ENCODE data around the gene INPP5F.
A peak's percentile ranks its signal among the peaks of the same experiment; 100 is the strongest.

INPP5F gene

DNA sequence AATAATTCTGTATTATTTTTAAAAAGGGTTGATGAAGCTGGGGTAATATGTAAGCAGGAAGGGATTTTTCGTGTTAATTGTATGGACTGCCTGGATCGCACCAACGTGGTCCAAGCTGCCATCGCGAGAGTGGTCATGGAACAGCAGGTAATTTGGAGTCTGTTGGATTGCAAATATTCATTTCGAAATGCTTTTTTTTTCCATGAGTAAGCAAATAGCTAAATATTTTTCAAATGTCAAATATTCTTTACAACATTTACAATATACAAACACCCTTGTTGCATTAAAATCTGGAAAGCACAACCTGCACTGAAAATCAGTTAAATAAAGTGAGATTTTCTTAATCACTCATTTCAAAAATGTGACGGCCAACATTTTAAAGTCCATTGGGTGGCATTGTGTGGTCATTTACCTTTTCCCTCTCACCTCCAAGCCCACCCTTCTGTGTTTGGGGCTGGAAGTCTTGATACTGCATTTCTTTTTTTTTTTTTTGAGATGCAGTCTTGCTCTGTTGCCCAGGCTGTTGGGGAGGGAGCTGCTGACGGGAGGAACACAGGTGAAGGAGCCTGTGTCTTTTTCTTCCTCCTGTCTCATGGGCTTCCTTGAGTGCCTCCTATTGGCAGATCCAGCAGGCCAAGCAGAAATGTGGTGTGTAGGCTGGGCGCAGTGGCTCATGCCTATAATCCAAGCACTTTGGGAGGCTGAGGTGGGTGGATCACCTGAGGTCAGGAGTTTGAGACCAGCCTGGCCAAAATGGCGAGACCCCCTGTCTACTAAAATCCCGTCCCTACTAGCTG is 80.7 kb downstream of the INPP5F start:
- no peak overlapping the region for H3K4ac ChIP-seq (ENCODE audit: low read depth, low read length)
- H3K23ac ChIP-seq (ENCODE audit: low read length): no peak overlapping the region
- no peak overlapping the region for H4K8ac ChIP-seq (ENCODE audit: low read depth, low read length)
- H3K9ac ChIP-seq (ENCODE audit: low read length): no peak overlapping the region
- H3K9me3 ChIP-seq (ENCODE audit: insufficient read depth, low read depth, low read length): no peaks in the 10 kb centered on the region
- DNase-seq: no peak
- no peak overlapping the region for H3K4me3 ChIP-seq (ENCODE audit: low read depth, low read length)
- no peak overlapping the region for H2BK12ac ChIP-seq (ENCODE audit: low read length)
- H3K36me3 ChIP-seq (ENCODE audit: control insufficient read depth in 1 of 2, insufficient read depth in 2 of 2, low read length in 2 of 2): peaks cover 7 to 8% of the 10 kb centered on the region in 2 experiments
- no CpG with 5 or more reads among the region's 11 CpGs for WGBS (ENCODE audit: extremely low coverage, insufficient coverage, insufficient read length)
- H3K18ac ChIP-seq (ENCODE audit: low read length): no peak overlapping the region
- H3K4me1 ChIP-seq (ENCODE audit: control insufficient read depth in 1 of 2, insufficient read depth in 2 of 2, low read length in 2 of 2): no peaks in the 10 kb centered on the region
- H4K12ac ChIP-seq (ENCODE audit: low read depth, low read length): no peak overlapping the region
- no peak overlapping the region for H3K14ac ChIP-seq (ENCODE audit: low read length)
- no peaks in the 10 kb centered on the region for H3K79me2 ChIP-seq (ENCODE audit: control insufficient read depth, insufficient read depth, low read length, poor library complexity)
- no peaks in the 10 kb centered on the region for H3K27me3 ChIP-seq (ENCODE audit: insufficient read depth, low read length)
- H2AFZ ChIP-seq (ENCODE audit: insufficient read depth, low read length, poor library complexity): no peak overlapping the region
- H3K4me2 ChIP-seq (ENCODE audit: low read length): no peak overlapping the region
- no peak overlapping the region for H4K91ac ChIP-seq (ENCODE audit: low read depth, low read length)
- no peak overlapping the region for H2AK5ac ChIP-seq (ENCODE audit: low read length)
- no peak overlapping the region for H2BK120ac ChIP-seq (ENCODE audit: insufficient read depth, low read length, poor library complexity)
- no peak overlapping the region for H3K27ac ChIP-seq (ENCODE audit: low read depth, low read length)
- H3K79me1 ChIP-seq (ENCODE audit: low read length): no peaks in the 10 kb centered on the region
- H2BK5ac ChIP-seq (ENCODE audit: low read depth, low read length, poor library complexity): no peak overlapping the region

DNA sequence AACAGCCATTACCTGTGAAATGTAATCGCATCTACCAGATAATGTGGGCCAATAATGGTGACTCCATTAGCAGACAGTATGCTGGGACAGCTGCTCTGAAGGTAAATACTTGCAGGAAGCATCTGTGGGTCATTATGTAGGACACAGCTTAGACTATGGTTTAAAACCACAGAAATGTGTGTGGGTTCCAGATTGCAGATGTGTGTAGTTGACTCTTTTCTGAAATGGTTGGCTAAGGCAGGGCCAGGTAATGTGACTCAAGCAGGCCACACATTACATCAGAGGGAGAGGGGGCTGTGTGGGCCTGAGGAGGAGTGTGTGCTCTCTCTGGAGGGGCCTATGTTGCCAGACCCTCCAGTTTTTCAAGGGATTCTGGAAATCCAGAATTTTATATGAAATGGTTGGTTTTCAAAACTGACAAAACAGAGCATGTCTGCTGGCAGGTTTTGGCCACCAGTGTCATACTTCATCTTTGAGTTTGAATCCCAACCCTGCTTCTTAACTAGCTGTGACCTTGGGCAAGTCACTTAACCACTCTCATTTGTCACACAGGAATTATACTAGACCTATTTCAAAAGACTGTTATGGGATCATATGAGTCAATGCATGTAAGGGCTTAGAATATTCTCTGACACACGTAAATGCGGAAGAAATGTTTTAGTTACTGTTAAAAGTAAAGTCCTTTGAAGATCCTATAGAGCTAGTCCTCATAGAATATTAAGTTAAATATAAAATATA is 82.3 kb downstream of the INPP5F start:
- Histone ChIP-seq H2BK12ac (ENCODE audit: low read length) (no peak overlapping the region), H2AK5ac (ENCODE audit: low read length) (no peak overlapping the region), H2AFZ (ENCODE audit: insufficient read depth, low read length, poor library complexity) (no peak overlapping the region), H3K9me3 (ENCODE audit: insufficient read depth, low read depth, low read length) (no peaks in the 10 kb centered on the region), H3K18ac (ENCODE audit: low read length) (no peak overlapping the region), H4K8ac (ENCODE audit: low read depth, low read length) (no peak overlapping the region), H3K14ac (ENCODE audit: low read length) (no peak overlapping the region), H3K4me1 (ENCODE audit: control insufficient read depth in 1 of 2, insufficient read depth in 2 of 2, low read length in 2 of 2) (no peaks in the 10 kb centered on the region), H2BK120ac (ENCODE audit: insufficient read depth, low read length, poor library complexity) (no peak overlapping the region), H4K12ac (ENCODE audit: low read depth, low read length) (no peak overlapping the region), H3K4me2 (ENCODE audit: low read length) (no peak overlapping the region), H3K79me2 (ENCODE audit: control insufficient read depth, insufficient read depth, low read length, poor library complexity) (no peaks in the 10 kb centered on the region), H3K4ac (ENCODE audit: low read depth, low read length) (no peak overlapping the region), H3K36me3 (ENCODE audit: control insufficient read depth in 1 of 2, insufficient read depth in 2 of 2, low read length in 2 of 2) (peaks cover 10 to 11% of the 10 kb centered on the region in 2 experiments), H3K27me3 (ENCODE audit: insufficient read depth, low read length) (no peaks in the 10 kb centered on the region), H3K4me3 (ENCODE audit: low read depth, low read length) (no peak overlapping the region), H3K23ac (ENCODE audit: low read length) (no peak overlapping the region), H3K27ac (ENCODE audit: low read depth, low read length) (no peak overlapping the region), H3K9ac (ENCODE audit: low read length) (no peak overlapping the region), H4K91ac (ENCODE audit: low read depth, low read length) (no peak overlapping the region), H2BK5ac (ENCODE audit: low read depth, low read length, poor library complexity) (no peak overlapping the region), H3K79me1 (ENCODE audit: low read length) (no peaks in the 10 kb centered on the region)
- DNase-seq: peak; percentile 57 to 70
- WGBS (ENCODE audit: extremely low coverage, insufficient coverage, insufficient read length): no CpG with 5 or more reads among the region's 3 CpGs

DNA sequence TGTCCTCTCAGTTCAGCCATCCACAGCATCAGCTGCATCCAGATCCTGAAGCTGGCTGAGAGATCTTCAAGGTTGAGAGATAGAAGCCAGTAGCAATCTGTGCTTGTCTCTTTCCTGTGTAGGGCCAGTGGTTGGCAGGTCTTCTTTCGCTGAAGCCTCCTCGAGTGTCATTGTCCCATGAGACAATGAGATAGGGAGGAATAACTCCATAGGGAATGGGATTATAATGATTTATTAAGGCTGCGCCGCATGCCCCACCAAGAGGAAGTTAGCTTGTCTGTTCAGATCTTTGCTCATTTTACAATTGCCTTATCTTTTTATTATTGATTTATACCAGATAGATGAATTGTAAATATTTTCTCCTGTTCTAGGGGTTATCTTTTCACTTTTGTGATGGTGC is 85.3 kb downstream of the INPP5F start:
- H3K36me3 ChIP-seq (ENCODE audit: control insufficient read depth in 1 of 2, insufficient read depth in 2 of 2, low read length in 2 of 2): peaks cover 7 to 12% of the 10 kb centered on the region in 2 experiments
- no peak for DNase-seq
- no peak overlapping the region for H3K27ac ChIP-seq (ENCODE audit: low read depth, low read length)
- no peak overlapping the region for H4K8ac ChIP-seq (ENCODE audit: low read depth, low read length)
- H2BK120ac ChIP-seq (ENCODE audit: insufficient read depth, low read length, poor library complexity): no peak overlapping the region
- no peak overlapping the region for H2BK12ac ChIP-seq (ENCODE audit: low read length)
- H2AFZ ChIP-seq (ENCODE audit: insufficient read depth, low read length, poor library complexity): no peak overlapping the region
- no peak overlapping the region for H4K12ac ChIP-seq (ENCODE audit: low read depth, low read length)
- H2AK5ac ChIP-seq (ENCODE audit: low read length): no peak overlapping the region
- no CpG with 5 or more reads among the region's 4 CpGs for WGBS (ENCODE audit: extremely low coverage, insufficient coverage, insufficient read length)
- no peak overlapping the region for H3K9ac ChIP-seq (ENCODE audit: low read length)
- no peaks in the 10 kb centered on the region for H3K27me3 ChIP-seq (ENCODE audit: insufficient read depth, low read length)
- H3K4me1 ChIP-seq (ENCODE audit: control insufficient read depth in 1 of 2, insufficient read depth in 2 of 2, low read length in 2 of 2): no peaks in the 10 kb centered on the region
- no peak overlapping the region for H3K4me3 ChIP-seq (ENCODE audit: low read depth, low read length)
- H3K9me3 ChIP-seq (ENCODE audit: insufficient read depth, low read depth, low read length): no peaks in the 10 kb centered on the region
- no peaks in the 10 kb centered on the region for H3K79me1 ChIP-seq (ENCODE audit: low read length)
- no peak overlapping the region for H3K23ac ChIP-seq (ENCODE audit: low read length)
- no peaks in the 10 kb centered on the region for H3K79me2 ChIP-seq (ENCODE audit: control insufficient read depth, insufficient read depth, low read length, poor library complexity)
- H4K91ac ChIP-seq (ENCODE audit: low read depth, low read length): no peak overlapping the region
- H3K4me2 ChIP-seq (ENCODE audit: low read length): no peak overlapping the region
- no peak overlapping the region for H3K18ac ChIP-seq (ENCODE audit: low read length)
- no peak overlapping the region for H3K14ac ChIP-seq (ENCODE audit: low read length)
- H3K4ac ChIP-seq (ENCODE audit: low read depth, low read length): no peak overlapping the region
- no peak overlapping the region for H2BK5ac ChIP-seq (ENCODE audit: low read depth, low read length, poor library complexity)

DNA sequence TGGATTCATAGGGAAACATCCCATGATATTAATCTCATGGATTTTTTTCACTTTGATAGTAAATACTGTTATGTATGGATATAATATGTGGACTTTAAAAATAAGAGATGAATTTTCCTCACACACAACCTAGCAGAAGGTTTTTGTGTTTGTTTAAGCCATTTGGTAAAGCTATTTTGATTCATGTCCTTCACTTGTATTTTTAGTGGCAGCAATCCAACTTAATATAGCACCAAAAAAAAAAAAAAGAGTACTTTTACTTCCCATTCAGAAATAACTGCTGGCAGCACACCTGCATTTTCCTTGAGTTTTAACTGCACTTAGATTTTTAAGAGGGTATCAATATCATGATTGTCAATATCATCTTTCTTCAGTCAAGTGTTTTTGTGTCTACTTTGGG is 86.8 kb downstream of the INPP5F start:
- Histone ChIP-seq H3K23ac (ENCODE audit: low read length) (no peak overlapping the region), H3K79me2 (ENCODE audit: control insufficient read depth, insufficient read depth, low read length, poor library complexity) (no peaks in the 10 kb centered on the region), H3K4me1 (ENCODE audit: control insufficient read depth in 1 of 2, insufficient read depth in 2 of 2, low read length in 2 of 2) (no peaks in the 10 kb centered on the region), H4K12ac (ENCODE audit: low read depth, low read length) (no peak overlapping the region), H2BK5ac (ENCODE audit: low read depth, low read length, poor library complexity) (no peak overlapping the region), H3K79me1 (ENCODE audit: low read length) (no peaks in the 10 kb centered on the region), H3K4me2 (ENCODE audit: low read length) (no peak overlapping the region), H2BK12ac (ENCODE audit: low read length) (no peak overlapping the region), H4K91ac (ENCODE audit: low read depth, low read length) (no peak overlapping the region), H3K27me3 (ENCODE audit: insufficient read depth, low read length) (no peaks in the 10 kb centered on the region), H3K4me3 (ENCODE audit: low read depth, low read length) (no peak overlapping the region), H4K8ac (ENCODE audit: low read depth, low read length) (no peak overlapping the region), H3K9ac (ENCODE audit: low read length) (no peak overlapping the region), H2BK120ac (ENCODE audit: insufficient read depth, low read length, poor library complexity) (no peak overlapping the region), H3K14ac (ENCODE audit: low read length) (no peak overlapping the region), H3K27ac (ENCODE audit: low read depth, low read length) (no peak overlapping the region), H3K18ac (ENCODE audit: low read length) (no peak overlapping the region), H3K9me3 (ENCODE audit: insufficient read depth, low read depth, low read length) (no peaks in the 10 kb centered on the region), H3K4ac (ENCODE audit: low read depth, low read length) (no peak overlapping the region), H3K36me3 (ENCODE audit: control insufficient read depth in 1 of 2, insufficient read depth in 2 of 2, low read length in 2 of 2) (peaks cover 5 to 12% of the 10 kb centered on the region in 2 experiments), H2AFZ (ENCODE audit: insufficient read depth, low read length, poor library complexity) (no peak overlapping the region), H2AK5ac (ENCODE audit: low read length) (no peak overlapping the region)
- no peak for DNase-seq
